ENCODE results near the gene TIMM50. TPM values are rescaled to one million over a fixed set of nuclear protein-coding genes. Genes with fewer than 3 reads are reported as not detected.

The TIMM50 gene
- total RNA-seq, 4 donors from 2014 or later = 38.4 to 65.5 (median 55.4) TPM

DNA sequence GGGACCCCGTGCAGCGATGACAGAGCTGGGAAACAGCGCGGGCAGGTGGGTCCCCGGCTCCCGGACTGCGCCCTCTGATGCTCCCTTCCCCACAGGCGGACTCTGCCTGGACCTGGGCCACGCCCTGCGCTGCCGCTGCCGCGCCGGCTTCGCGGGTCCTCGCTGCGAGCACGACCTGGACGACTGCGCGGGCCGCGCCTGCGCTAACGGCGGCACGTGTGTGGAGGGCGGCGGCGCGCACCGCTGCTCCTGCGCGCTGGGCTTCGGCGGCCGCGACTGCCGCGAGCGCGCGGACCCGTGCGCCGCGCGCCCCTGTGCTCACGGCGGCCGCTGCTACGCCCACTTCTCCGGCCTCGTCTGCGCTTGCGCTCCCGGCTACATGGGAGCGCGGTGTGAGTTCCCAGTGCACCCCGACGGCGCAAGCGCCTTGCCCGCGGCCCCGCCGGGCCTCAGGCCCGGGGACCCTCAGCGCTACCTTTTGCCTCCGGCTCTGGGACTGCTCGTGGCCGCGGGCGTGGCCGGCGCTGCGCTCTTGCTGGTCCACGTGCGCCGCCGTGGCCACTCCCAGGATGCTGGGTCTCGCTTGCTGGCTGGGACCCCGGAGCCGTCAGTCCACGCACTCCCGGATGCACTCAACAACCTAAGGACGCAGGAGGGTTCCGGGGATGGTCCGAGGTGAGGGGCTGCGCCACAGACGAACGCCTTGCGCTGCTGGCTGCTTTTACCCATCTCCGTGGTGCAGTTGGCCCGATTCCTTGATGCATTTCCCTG is 26.5 kb downstream of the TIMM50 start:
- Histone ChIP-seq H3K4me3 (peak overlapping the region; percentile 16 to 52 (median 30)), H3K36me3 (no peaks in the 10 kb centered on the region), H3K9me3 (peaks cover 0 to 3% (median 0%) of the 10 kb centered on the region in 4 donors), H3K27ac (no peak overlapping the region), H3K27me3 (peaks cover 0 to 88% of the 10 kb centered on the region in 2 donors), H3K4me1 (peaks cover 0 to 20% (median 2%) of the 10 kb centered on the region in 4 donors)
- no peak for DNase-seq (ENCODE audit: low spot score in 2 of 2)
- 2 to 6% methylated on average over 39 to 45 of the region's 96 CpGs for WGBS, 2 donors
- TF ChIP-seq EP300 (IDR thresholded peaks at IDR 0.05) (no peak), POLR2A (IDR thresholded peaks at IDR 0.05) (no peak)
- TF ChIP-seq, protein P1, sequence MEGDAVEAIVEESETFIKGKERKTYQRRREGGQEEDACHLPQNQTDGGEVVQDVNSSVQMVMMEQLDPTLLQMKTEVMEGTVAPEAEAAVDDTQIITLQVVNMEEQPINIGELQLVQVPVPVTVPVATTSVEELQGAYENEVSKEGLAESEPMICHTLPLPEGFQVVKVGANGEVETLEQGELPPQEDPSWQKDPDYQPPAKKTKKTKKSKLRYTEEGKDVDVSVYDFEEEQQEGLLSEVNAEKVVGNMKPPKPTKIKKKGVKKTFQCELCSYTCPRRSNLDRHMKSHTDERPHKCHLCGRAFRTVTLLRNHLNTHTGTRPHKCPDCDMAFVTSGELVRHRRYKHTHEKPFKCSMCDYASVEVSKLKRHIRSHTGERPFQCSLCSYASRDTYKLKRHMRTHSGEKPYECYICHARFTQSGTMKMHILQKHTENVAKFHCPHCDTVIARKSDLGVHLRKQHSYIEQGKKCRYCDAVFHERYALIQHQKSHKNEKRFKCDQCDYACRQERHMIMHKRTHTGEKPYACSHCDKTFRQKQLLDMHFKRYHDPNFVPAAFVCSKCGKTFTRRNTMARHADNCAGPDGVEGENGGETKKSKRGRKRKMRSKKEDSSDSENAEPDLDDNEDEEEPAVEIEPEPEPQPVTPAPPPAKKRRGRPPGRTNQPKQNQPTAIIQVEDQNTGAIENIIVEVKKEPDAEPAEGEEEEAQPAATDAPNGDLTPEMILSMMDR (IDR thresholded peaks at IDR 0.05) = no peak

DNA sequence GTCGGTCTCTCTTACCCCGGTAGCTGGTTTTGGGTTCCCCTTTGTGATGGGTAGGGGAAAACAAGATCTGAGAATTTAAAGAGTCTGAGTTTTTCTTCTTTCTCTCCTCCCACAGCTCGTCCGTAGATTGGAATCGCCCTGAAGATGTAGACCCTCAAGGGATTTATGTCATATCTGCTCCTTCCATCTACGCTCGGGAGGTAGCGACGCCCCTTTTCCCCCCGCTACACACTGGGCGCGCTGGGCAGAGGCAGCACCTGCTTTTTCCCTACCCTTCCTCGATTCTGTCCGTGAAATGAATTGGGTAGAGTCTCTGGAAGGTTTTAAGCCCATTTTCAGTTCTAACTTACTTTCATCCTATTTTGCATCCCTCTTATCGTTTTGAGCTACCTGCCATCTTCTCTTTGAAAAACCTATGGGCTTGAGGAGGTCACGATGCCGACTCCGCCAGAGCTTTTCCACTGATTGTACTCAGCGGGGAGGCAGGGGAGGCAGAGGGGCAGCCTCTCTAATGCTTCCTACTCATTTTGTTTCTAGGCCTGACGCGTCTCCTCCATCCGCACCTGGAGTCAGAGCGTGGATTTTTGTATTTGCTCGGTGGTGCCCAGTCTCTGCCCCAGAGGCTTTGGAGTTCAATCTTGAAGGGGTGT is 27.2 kb downstream of the TIMM50 start:
- Histone ChIP-seq H3K27ac (no peak overlapping the region), H3K9me3 (no peaks in the 10 kb centered on the region), H3K36me3 (no peaks in the 10 kb centered on the region), H3K4me3 (peak overlapping the region in 1 of 4 donors; percentile 52), H3K4me1 (peaks cover 0 to 16% (median 2%) of the 10 kb centered on the region in 4 donors), H3K27me3 (peaks cover 0 to 92% of the 10 kb centered on the region in 2 donors)
- TF ChIP-seq, protein P1 (IDR thresholded peaks at IDR 0.05) = no peak
- TF ChIP-seq EP300 (IDR thresholded peaks at IDR 0.05) = no peak
- no peak for TF ChIP-seq POLR2A (IDR thresholded peaks at IDR 0.05)
- 29 to 31% methylated on average over 24 of the region's 24 CpGs for WGBS, 2 donors
- DNase-seq (ENCODE audit: low spot score in 2 of 2) = no peak

- TF ChIP-seq POLR2A (IDR thresholded peaks at IDR 0.05) (no peak), EP300 (IDR thresholded peaks at IDR 0.05) (no peak)
- TF ChIP-seq, protein P1 (IDR thresholded peaks at IDR 0.05) = no peak
- no peaks in the 10 kb centered on the region for H3K36me3 ChIP-seq
- DNase-seq (ENCODE audit: low spot score in 2 of 2) = no peak
- peaks cover 0 to 93% of the 10 kb centered on the region in 2 donors for H3K27me3 ChIP-seq
- H3K27ac ChIP-seq = no peak overlapping the region
- no peak overlapping the region for H3K4me3 ChIP-seq
- H3K4me1 ChIP-seq = peaks cover 0 to 13% (median 2%) of the 10 kb centered on the region in 4 donors
- 80 to 88% methylated on average over 9 of the region's 9 CpGs for WGBS, 2 donors
- no peaks in the 10 kb centered on the region for H3K9me3 ChIP-seq
Observed at GRCh38 chr19:39508629-39509028, 28.0 kb downstream of the TIMM50 start.

GRCh38 chr19:39509233-39509632 is 28.6 kb downstream of the TIMM50 start:
- no peak overlapping the region for H3K27ac ChIP-seq
- H3K4me1 ChIP-seq = peaks cover 0 to 13% (median 2%) of the 10 kb centered on the region in 4 donors
- TF ChIP-seq POLR2A (IDR thresholded peaks at IDR 0.05) = no peak
- TF ChIP-seq, protein P1 (IDR thresholded peaks at IDR 0.05) = no peak
- TF ChIP-seq EP300 (IDR thresholded peaks at IDR 0.05) = no peak
- no peaks in the 10 kb centered on the region for H3K36me3 ChIP-seq
- WGBS, 2 donors = 51% methylated on average over 2 of the region's 2 CpGs
- no peaks in the 10 kb centered on the region for H3K9me3 ChIP-seq
- peaks cover 0 to 93% of the 10 kb centered on the region in 2 donors for H3K27me3 ChIP-seq
- no peak for DNase-seq (ENCODE audit: low spot score in 2 of 2)
- no peak overlapping the region for H3K4me3 ChIP-seq

- TF ChIP-seq EP300 (IDR thresholded peaks at IDR 0.05) (no peak), POLR2A (IDR thresholded peaks at IDR 0.05) (no peak)
- TF ChIP-seq, protein P1 (IDR thresholded peaks at IDR 0.05) = no peak
- H3K27ac ChIP-seq = no peak overlapping the region
- no peak for DNase-seq (ENCODE audit: low spot score in 2 of 2)
- no peak overlapping the region for H3K4me3 ChIP-seq
- 48 to 50% methylated on average over 2 of the region's 2 CpGs for WGBS, 2 donors
- no peaks in the 10 kb centered on the region for H3K36me3 ChIP-seq
- no peaks in the 10 kb centered on the region for H3K9me3 ChIP-seq
- H3K4me1 ChIP-seq = peaks cover 0 to 16% (median 10%) of the 10 kb centered on the region in 4 donors
- H3K27me3 ChIP-seq = peaks cover 6 to 92% of the 10 kb centered on the region in 2 donors
Observed at GRCh38 chr19:39512988-39513387, 32.4 kb downstream of the TIMM50 start.

All from tibial nerve (tissue), 4 donors.